ENCODE data around the gene ZBTB16. TPM values are rescaled to one million over a fixed set of nuclear protein-coding genes. Genes with fewer than 3 reads are reported as not detected.

ZBTB16 gene
- polyA plus RNA-seq, 1 donor from 2014 or later, result 0.45 TPM

DNA sequence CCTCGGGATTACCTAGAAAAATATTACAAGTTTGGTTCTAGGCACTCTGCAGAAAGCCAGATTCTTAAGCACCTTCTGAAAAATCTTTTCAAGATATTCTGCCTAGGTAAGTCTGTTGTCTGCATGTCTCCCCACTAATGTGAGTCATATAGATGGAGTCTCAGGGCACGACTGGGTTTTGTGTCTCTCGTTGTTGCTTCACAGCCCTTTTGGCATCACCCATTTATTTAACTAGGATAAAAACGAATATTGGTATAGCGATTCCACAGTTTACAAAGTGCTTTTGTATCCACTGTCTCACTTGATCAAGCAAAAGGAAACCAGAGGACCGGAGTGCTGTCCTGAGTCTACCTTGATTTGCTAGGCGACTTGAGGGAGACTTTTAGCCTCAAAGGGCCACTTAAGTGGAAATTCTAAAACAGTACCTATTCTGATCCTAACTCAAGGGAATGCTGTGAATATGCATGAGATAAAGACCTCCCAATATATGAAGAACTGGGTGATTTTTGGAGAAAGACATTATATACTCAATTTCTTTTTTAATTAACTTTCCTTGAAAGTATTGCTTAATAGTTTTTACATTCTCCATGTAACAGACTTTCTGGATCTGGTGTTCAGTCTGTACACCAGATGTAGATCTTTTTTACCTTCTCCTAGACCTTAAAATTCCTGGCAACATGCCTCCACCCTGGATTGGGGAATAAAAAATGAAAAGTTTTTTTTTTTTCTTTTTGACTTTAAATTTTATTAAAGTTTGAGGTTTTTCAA lies 237.3 kb downstream of the ZBTB16 start:
- H3K9ac ChIP-seq (ENCODE audit: low read length), result no peak overlapping the region
- no peak overlapping the region for H3K4me2 ChIP-seq (ENCODE audit: low read length)
- no peaks in the 10 kb centered on the region for H4K20me1 ChIP-seq (ENCODE audit: insufficient read depth)
- no peaks in the 10 kb centered on the region for H3K36me3 ChIP-seq (ENCODE audit: insufficient read depth, low read length)
- H3K27ac ChIP-seq (ENCODE audit: low read length), result no peak overlapping the region
- no peaks in the 10 kb centered on the region for H3K79me2 ChIP-seq (replicated peaks; ENCODE audit: insufficient read depth, low read length)
- H3F3A ChIP-seq (ENCODE audit: insufficient read depth, low read length, poor library complexity, severe bottlenecking), result no peaks in the 10 kb centered on the region
- H3K9me3 ChIP-seq (ENCODE audit: low read length), result no peaks in the 10 kb centered on the region
- H2AFZ ChIP-seq (ENCODE audit: low read depth, low read length), result no peak overlapping the region
- TF ChIP-seq RAD21 (conservative IDR thresholded peaks at IDR 0.05) (no peak), EP300 (conservative IDR thresholded peaks at IDR 0.05; ENCODE audit: poor library complexity, severe bottlenecking) (no peak), MXI1 (conservative IDR thresholded peaks at IDR 0.05; ENCODE audit: poor library complexity, severe bottlenecking) (no peak), SMC3 (conservative IDR thresholded peaks at IDR 0.05; ENCODE audit: poor library complexity) (no peak), TAF1 (IDR thresholded peaks at IDR 0.05; ENCODE audit: low read depth) (no peak), EZH2 (IDR thresholded peaks at IDR 0.05; ENCODE audit: borderline replicate concordance, insufficient read depth, low read length, poor library complexity, severe bottlenecking) (no peak), REST (IDR thresholded peaks at IDR 0.05; ENCODE audit: borderline replicate concordance) (no peak), POLR2AphosphoS5 (IDR thresholded peaks at IDR 0.05) (no peak)
- TF ChIP-seq, protein P1, sequence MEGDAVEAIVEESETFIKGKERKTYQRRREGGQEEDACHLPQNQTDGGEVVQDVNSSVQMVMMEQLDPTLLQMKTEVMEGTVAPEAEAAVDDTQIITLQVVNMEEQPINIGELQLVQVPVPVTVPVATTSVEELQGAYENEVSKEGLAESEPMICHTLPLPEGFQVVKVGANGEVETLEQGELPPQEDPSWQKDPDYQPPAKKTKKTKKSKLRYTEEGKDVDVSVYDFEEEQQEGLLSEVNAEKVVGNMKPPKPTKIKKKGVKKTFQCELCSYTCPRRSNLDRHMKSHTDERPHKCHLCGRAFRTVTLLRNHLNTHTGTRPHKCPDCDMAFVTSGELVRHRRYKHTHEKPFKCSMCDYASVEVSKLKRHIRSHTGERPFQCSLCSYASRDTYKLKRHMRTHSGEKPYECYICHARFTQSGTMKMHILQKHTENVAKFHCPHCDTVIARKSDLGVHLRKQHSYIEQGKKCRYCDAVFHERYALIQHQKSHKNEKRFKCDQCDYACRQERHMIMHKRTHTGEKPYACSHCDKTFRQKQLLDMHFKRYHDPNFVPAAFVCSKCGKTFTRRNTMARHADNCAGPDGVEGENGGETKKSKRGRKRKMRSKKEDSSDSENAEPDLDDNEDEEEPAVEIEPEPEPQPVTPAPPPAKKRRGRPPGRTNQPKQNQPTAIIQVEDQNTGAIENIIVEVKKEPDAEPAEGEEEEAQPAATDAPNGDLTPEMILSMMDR (IDR thresholded peaks at IDR 0.05; ENCODE audit: poor library complexity, severe bottlenecking), result no peak
- H3K4me3 ChIP-seq (ENCODE audit: low read length), result no peak overlapping the region
- H3K27me3 ChIP-seq (ENCODE audit: insufficient read depth, low read depth, low read length), result no peaks in the 10 kb centered on the region
- no peaks in the 10 kb centered on the region for H3K9me2 ChIP-seq (ENCODE audit: insufficient read depth, low read length)

DNA sequence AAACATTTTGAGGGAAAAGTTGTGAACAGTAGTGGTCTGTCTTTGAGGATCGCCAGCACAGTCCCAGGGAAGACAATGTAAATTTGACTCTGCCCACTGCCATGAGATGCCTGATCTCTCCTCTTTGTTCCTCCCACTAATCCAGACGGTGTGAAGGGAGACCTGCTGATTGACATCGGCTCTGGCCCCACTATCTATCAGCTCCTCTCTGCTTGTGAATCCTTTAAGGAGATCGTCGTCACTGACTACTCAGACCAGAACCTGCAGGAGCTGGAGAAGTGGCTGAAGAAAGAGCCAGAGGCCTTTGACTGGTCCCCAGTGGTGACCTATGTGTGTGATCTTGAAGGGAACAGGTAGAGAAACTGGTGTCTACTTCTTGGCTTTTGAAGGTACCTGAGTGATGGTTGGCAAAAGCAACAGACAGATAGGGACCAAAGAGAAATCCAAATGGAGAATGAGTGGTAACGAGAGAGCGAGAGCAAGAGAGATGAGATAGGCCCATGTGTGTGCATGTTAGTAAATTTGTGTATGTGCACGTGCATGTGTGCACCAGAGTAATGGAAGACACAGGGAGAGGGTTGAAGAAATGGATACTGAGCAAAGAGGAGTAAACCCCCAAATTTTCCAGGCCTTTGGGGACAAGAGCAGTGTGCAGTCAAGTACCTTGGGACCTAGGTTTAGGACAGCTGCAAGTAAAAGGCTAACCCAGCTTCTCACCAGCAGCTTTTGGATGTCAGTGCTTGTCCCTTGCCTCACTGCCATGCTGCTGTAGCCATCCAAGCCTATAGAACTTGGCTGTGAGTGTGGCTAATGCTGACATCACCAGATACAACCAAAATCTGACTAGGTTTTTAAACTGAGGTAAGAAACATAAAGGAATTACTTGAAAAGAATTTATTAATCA lies 238.5 kb downstream of the ZBTB16 start:
- Histone ChIP-seq H3K4me3 (ENCODE audit: low read length) (no peak overlapping the region), H3K4me2 (ENCODE audit: low read length) (no peak overlapping the region), H3K9me2 (ENCODE audit: insufficient read depth, low read length) (no peaks in the 10 kb centered on the region), H3F3A (ENCODE audit: insufficient read depth, low read length, poor library complexity, severe bottlenecking) (no peaks in the 10 kb centered on the region), H2AFZ (ENCODE audit: low read depth, low read length) (no peak overlapping the region), H3K27ac (ENCODE audit: low read length) (no peak overlapping the region), H3K36me3 (ENCODE audit: insufficient read depth, low read length) (no peaks in the 10 kb centered on the region), H3K9me3 (ENCODE audit: low read length) (no peaks in the 10 kb centered on the region), H4K20me1 (ENCODE audit: insufficient read depth) (no peaks in the 10 kb centered on the region), H3K27me3 (ENCODE audit: insufficient read depth, low read depth, low read length) (no peaks in the 10 kb centered on the region), H3K9ac (ENCODE audit: low read length) (no peak overlapping the region), H3K79me2 (replicated peaks; ENCODE audit: insufficient read depth, low read length) (no peaks in the 10 kb centered on the region)
- TF ChIP-seq POLR2AphosphoS5 (IDR thresholded peaks at IDR 0.05) (no peak), TAF1 (IDR thresholded peaks at IDR 0.05; ENCODE audit: low read depth) (no peak), EZH2 (IDR thresholded peaks at IDR 0.05; ENCODE audit: borderline replicate concordance, insufficient read depth, low read length, poor library complexity, severe bottlenecking) (no peak)
